Activated CD8-positive, alpha-beta memory T cell treated with anti-CD3 and anti-CD28 coated beads, Interleukin-2, amount 50 U/mL, for 24 hours (primary cell): ENCODE results near the gene SEC24C.
"Not testable (repeated sequence)": the region's sequence is repeated elsewhere in the genome, so short reads cannot be mapped to it uniquely, and the experiment has no call there.

Experiments used
- DNase-seq: peaks from one replicate; pipeline ENCODE4 v3.0.0-alpha.2; 2020; ENCODE audit errors: extremely low read depth

SEC24C gene

DNA sequence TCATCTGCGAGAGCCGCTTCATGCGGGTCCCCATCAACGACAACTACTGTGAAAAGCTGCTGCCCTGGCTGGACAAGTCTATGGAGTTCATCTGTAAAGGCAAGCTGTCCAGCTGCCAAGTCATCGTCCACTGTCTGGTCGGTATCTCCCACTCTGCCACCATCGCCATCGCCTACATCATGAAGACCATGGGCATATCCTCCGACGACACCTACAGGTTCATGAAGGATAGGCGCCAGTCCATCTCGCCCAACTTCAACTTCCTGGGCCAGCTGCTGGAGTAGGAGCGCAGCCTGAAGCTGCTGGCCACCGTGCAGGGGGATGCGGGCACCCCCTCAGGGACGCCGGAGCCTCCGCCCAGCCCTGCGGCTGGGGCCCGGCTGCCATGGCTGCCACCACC, 11.7 kb upstream of the SEC24C start:
- DNase-seq, result no peak

DNA sequence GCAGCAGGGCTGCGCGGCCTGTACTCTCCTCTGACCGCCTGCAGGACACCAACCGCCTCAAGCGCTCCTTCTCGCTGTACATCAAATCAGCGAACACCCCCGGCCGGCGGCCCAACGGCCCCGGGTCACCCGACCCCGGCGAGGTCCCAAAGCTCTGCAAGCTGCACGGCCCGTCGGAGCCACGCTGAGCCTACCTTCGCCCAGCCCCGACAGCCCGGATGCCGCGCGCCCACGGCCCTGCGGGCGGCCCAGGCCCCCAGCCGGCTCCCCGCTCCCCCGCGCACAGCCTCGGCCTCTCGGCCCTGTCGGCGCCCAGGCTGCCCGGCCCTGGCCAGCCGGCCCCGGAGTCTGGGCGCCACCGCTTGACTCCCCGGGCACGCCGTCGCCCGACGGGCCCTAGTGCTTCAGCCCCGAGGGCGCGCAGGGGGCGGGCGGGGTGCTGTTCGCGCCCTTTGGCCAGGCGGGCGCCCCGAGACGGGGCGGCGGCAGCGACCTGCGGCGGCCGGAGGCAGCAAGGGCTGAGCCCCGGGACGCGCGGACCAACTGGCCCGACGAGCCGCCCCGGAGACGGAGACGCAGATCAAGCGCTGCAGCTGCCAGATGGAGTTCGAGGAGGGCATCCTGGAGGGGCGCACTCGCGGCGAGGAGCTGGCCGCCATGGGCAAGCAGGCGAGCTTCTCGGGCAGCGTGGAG, 11.1 kb upstream of the SEC24C start:
- no peak for DNase-seq

DNA sequence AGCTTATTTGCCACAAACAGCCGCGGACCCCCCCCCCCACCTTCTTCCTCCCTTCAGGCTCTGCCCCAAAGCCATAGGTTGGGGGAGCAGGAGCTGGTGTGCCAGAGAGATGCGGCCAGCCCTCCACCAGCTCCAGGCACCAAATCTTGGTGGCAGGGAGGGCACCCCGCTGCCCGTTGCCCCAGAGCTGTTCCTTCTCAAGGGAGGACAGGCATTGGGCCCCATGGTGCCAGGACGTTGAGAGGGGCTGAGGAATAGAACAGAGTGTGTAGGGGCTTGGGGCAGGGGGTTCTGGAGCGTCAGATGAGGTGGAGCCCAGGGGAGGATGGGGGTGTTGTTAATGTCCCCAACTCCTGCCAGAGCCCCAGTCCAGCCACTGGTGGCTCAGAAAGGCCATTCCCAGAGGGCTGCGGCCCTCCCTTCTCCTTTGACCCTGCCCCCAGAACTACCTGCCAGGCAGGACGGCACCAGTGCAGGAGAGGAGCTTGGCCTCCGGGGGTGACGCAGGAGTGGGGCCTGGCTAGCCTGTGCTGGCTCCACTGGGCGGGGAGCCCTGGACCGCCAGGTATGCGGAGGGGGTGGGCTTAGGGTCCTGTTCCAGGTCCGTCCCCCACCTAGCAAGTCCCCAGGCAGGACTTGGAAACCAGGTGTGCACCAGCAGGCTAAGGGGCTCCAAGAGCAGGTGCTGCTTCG, 10.0 kb upstream of the SEC24C start:
- no peak for DNase-seq

DNA sequence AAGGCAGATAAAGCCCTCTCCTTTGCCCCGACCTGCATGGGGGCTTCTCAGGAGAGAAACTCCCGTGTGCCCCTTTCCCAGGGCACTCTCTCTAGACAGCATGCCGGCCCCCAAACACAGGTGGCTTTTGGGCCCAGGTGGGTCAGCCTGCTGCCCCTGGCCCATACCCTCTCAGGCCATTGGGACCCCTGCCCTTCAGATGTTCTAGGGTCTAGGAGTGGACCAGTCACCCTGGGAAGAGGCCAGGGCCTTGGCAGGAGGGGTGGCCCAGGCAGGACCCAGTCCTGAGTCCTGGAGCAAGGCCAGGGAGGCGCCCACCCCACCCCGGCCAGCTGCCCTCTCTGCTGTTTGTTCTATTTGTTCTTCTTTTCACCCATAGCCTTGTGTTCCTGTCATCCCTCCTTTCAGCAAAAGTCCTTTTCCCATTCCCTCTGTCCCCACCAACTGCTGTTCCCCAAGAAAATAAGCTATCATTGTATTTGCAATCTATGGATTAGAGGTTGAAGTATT, 9.3 kb upstream of the SEC24C start:
- DNase-seq, result no peak

DNA sequence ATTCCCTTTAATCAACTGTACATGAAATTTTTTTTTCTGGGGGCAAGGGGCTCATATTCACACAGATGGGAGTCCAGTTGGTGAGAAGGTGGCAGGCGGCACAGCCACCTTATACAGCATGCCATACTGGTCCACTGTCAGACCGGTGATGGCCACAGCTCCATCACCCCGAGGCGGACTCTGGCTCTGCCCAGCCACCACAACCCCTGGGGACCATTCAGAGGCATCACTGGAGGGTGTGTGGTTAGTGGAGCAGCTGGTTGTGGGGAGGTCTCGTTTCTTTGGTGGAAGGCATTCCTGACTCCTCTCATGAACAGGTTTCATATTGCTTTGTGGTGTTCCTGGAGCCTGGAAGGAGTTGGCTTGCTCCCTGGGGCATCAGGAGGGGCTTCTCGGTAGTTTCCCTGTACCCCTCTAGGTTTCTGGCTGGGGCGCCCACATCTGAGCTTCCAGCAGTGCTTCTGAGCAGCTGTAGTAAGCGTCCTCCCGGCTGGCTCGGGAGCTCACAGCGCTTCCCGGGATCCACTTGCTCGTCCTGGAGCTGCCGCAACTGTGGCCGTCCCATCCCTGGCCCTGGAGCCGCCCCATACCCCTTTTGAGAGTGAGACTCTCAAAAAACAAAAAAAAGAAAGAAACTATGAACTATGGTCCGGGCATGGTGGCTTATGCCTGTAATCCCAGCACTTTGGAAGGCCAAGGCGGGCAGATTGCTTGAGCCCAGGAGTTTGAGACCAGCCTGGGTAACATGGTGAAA, 3.5 kb upstream of the SEC24C start:
- DNase-seq, result not testable (repeated sequence)

DNA sequence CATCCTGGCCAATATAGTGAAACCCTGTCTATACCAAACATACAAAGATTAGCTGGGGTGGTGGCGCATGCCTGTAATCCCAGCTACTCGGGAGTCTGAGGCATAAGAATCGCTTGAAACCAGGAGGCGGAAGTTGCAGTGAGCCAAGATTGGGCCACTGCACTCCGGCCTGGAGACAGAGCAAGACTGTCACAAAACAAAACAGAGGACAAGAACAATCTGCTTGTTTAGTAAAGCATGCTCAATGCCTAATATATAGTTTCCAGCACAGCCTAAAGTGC, 1.8 kb upstream of the SEC24C start:
- DNase-seq, result no peak

DNA sequence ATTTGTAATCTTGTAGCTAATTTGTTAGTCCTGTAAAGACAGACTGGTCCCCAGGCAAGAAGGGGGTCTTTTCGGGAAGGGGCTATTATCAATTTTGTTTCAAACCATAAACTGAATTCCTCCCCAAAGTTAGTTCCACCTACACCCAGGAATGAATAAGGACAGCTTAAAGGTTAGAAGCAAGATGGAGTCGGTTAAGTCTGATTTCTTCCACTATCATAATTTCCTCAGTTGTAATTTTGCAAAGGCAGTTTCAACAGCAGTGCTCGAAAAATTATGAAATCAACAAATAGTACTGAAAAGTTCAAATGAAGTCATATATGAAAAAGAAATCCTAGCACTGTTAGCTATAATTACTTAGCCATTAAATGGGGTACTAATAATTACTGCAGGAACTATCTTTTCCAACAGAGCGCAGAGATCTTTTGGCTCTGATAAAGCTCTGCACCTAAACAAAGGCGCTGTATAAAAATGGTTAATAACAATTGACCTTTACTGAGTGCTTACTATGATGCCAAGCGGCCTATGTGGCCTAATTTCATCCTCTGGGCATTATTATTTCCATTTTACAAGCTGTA, 756 bp upstream of the SEC24C start:
- no peak for DNase-seq

DNA sequence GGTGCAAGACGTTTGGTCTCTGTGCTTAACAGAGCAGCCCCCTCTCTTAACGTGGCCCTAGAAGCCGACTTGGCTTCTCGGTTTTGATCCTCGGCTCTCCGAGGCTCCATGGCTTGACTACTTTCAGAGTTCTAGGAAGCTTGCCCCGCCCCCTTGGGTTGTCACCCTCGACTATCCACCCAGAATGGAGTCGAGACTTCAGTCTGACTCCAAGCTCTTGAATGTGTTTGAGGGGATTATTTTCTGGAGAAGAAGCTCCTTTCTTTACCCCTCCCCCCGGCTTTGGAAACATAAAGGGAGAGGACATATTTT, 448 bp downstream of the SEC24C start:
- peak; percentile 35 for DNase-seq

DNA sequence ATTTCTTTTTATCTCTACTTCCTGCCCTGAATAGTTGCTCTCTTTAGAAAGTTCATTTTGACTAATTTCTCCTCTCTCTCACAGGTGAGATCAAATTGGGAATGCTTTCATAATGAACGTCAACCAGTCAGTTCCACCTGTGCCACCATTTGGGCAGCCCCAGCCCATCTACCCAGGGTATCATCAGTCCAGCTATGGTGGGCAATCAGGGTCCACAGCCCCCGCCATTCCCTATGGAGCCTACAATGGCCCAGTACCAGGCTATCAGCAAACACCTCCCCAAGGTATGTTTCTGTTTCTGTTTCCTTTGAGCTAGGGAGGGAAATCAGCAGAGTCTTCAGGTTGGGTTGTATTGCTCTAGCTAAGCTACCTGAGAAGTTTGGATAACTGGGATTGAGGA, 2.5 kb downstream of the SEC24C start:
- DNase-seq, result no peak

DNA sequence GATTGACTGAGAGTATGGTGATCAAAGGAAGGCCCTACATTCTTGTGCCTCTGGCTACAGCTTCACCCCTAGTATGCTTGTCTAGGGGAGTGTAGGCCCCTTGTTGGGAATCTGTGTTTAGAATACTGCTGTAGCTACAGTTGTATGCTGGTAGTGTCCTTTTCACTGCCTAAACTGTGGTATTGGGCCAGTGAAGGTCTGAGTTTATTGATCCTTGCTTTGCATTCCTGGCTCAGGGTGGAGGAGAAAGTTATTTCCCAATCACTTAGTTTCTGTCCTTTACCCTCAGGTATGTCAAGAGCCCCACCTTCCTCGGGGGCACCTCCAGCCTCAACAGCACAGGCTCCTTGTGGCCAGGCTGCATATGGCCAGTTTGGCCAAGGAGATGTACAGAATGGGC, 6.6 kb downstream of the SEC24C start:
- DNase-seq, result no peak

DNA sequence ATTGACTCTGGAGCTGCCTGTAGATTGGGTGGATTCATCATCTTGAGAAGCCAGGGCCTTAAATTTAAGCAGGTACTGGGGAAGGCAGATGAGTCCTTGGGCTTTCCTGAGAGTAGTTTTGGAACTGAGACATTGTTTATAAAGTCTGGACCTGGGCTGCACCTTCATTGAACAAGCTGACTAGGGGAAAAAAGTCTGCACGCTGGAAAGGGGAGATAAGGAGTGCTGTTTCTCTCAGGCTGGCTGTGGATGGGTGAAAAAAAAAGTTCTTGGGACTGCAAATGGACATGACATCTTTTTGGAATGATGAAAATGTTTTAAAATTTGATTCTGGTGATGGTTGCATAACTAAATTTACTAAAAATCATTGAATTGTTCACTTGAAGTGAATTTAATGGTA, 12.0 kb downstream of the SEC24C start:
- DNase-seq, result no peak

DNA sequence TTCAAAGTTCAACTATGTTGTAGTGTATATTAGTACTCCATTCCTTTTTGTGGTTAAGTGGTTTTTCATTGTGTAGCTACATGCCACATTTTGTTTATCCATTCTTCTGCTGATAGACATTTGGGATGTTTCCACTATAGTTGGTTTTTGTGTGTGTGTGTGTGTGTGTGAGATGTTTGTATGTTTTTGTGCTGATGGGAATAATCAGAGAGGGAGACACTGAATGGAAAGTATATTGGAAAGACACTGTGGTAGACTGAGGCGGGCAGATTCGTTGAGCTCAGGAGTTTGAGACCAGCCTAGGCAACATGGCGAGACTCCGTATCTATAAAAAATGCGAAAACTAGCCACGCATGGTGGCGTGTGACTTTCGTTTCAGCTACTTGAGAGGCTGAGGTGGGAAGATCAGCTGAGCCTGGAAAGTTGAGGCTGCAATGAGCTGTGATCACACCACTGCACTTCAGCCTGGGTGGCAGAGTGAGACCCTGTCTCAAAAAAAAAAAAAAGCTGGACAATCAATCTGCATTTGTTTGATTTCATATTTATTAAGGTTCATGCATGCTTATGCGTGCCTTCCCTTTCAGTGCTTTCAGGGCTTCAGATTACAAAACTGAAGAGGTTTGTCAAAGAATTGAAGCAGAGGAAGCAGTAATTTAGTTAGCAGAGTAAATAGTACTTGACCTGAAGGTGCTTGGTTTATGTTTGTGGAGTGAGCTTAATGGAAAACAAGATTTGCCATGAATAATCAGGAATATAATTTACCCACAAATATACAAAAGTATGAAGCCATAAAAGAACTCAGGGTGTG, 14.7 kb downstream of the SEC24C start:
- DNase-seq, result no peak

DNA sequence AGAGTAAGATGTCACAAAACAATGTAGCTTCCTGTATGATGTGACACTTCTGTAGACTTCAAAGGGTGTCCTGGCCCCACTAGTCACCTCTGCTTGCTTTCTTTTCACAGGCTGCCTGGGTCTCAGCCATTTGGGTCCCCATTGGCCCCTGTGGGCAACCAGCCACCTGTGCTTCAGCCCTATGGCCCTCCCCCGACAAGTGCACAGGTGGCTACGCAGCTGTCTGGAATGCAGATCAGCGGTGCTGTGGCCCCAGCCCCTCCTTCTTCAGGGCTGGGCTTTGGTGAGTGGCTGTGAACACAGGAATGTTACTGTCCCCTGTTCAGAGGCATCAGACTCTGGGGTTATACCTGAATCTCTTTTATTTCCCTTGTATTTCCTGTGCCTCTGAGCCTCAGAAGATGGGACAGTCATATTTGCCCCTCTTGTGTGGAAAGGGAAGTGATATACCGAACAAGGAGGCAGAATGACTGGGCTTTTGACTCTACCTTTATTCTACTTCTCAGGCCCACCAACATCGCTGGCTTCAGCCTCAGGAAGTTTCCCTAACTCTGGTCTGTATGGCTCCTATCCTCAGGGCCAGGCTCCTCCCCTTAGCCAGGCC, 15.4 kb downstream of the SEC24C start:
- no peak for DNase-seq

DNA sequence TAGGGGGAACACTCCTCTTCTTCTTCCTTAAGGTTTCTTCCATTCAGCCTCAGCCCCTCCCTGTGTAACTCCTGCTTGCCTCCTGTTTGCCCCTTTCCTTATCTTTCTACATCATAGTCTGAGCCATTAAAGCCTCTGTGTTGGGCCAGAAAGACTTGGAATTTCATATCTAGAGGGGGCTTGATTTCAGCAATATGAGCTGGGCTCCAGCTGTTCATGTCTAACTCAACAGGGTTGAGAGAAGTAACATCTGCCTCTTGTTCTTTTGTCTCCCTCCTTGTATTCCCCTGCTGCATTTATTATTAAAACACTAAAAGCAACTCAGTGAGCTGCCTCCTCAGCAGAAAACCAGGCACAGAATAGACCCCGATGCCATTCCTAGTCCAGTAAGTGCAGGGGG, 17.6 kb downstream of the SEC24C start:
- no peak for DNase-seq

DNA sequence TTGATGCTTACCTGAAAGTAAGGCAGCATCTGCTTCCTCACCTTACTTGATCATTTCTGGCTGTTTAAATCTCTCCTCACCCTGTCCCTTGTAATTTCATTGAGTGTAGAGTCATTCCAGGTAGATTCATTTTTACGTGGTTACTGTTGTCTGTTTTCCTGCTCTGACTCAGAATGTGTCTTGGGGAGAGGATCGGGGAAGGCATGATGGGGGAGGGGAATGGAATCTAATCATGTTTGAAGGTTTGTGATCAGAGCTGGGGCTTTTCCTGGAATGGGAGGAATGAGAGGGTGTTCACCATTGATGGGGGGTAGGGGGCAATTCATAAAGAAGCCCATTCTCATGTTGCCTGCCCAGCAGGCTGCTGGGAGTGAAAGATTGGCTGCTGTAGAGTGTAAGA, 18.7 kb downstream of the SEC24C start:
- no peak for DNase-seq

DNA sequence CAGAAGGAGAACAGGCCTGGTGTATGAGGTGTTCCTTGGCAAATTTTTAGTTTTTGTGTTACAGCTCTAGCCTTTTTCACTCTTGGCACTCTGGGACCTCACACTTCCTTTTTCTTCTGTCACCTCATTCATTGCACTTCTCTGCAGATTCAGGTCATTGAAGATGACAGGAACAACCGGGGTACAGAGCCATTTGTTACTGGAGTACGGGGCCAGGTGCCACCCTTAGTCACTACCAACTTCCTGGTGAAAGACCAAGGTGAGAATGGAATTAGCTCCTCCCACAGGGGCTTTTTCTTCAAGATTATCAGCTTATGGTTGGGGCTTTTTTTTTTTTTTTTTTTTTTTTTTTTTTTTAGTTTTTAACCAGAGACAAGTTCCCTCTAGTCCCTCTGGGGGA, 19.2 kb downstream of the SEC24C start:
- DNase-seq, result no peak

DNA sequence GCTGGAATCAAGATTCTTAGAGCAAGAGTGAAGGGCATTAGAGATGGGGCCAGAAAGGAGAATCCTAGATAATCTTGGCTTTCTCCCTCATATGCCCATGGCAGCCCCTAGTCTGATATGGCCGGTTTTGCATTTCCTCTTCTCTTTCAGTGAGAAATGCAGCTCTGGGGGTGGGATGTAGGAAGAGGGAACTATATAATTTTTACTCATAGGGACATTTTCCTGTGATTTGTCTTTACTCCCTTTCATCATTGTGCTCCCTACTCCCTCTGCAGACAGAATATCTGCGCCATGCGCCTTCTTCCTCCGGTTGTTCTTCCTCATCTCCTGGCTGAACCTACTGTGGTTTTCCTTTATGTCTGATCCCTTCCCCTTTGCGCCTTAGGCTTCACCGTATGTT, 20.9 kb downstream of the SEC24C start:
- DNase-seq, result no peak

DNA sequence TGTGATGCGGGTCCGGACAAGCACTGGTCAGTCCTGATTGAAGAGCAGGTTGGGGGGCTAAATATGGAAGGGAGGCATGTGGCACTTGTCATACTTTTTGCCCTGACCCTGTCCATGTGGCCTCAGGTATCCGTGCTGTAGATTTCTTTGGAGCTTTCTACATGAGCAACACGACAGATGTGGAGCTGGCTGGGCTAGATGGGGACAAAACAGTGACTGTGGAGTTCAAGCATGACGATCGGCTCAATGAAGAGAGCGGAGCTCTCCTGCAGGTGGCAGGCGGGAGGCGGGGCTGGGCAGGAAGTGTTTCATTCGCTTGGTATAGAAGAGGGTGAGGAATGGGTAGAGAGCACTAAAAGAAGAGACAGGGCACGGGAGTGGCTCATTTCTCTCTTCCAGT, 24.7 kb downstream of the SEC24C start:
- no peak for DNase-seq

DNA sequence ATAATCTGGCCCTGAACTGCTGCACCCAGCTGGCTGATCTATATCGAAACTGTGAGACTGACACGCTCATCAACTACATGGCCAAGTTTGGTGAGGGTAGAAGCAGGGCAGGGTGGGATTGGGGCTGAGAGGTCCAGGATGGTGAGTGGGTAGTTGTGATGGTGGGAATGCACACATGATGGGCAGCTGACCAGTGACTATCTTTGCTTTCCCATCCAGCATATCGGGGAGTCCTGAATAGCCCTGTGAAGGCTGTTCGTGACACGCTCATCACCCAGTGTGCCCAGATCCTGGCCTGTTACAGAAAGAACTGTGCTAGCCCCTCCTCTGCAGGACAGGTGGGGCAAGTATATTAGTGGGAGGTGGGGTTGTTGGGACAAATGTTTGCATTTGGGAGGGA, 25.2 kb downstream of the SEC24C start:
- DNase-seq, result no peak

DNA sequence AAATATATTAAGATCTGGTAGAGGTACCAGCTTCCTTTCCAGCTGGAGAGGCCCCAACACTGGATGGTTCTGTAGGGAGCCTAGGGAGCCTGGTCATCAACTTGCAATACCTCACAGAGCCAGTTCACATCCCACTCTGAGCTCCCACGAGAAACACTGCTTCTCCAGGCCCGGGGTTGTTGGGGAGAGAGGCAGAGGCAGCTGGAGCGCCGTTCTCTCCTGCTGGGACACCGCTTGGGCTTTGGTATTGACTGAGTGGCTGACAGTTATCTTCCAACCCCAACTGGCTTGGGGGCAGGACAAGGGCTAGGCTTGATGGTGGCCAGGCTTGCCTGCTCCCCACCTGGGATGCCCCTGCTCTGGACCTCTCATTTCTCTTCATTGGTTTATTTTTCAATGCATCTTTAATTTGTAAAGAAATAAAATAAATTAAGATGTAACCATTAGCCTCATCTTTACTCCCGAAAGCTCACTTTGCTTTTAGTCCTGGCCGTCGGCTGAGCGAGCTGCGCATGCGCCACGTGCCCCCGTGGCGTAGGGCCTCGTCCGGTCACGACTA, 27.6 kb downstream of the SEC24C start:
- no peak for DNase-seq
